Astrocyte of the spinal cord (primary cell): Measurements from ENCODE around the gene FNDC1.

Experiments
- DNase-seq: peaks from one replicate; pipeline ENCODE4 v3.0.0; 2011; ENCODE audit warnings: low read depth, low spot score
- H3K4me3 ChIP-seq: 2 replicates; pipeline ENCODE4 v1.5.1; 2011; ENCODE audit warnings: low read depth, mild to moderate bottlenecking, low read length, moderate library complexity
- in situ Hi-C: cut with HindIII; loops from 2 replicates; pipeline ENCODE4 v1.10.0; 2017; ENCODE audit warnings: low sequenced_read_pairs
- TF ChIP-seq, protein P1 (sequence below): IDR thresholded peaks from 2 replicates; pipeline ENCODE4 v1.5.1; 2012; ENCODE audit warnings: low read depth, mild to moderate bottlenecking, low read length, inconsistent platforms

Gene FNDC1

DNA sequence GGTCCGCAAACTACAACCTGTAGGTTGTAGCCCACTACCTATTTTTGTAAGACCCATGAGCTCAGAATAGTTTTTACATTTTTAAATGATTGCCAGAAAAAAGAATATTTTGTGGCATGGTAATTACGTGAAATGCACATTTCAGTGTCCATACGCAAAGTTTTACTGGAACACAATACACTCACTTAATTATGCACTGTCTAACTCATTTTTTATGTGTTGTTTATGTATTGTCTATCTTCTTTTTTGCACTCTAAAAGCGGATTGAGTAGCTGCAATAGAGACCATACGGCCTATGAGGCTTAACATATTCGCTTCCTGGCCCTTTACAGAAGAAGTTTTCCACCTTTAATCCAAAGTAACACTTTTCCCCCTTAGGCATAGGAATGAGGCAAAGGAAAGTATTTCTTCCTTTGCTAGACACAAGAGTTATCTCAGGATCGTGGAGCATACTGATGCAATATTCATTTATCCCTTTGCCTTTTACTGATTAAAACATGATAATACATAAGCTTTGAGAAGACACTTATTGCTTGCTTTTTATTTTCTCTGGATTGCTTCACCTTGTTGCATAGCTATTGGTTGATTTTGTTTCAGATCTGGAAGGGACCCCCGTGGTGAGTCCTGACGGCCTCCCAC is 69.8 kb downstream of the FNDC1 start:
- TF ChIP-seq, protein P1, sequence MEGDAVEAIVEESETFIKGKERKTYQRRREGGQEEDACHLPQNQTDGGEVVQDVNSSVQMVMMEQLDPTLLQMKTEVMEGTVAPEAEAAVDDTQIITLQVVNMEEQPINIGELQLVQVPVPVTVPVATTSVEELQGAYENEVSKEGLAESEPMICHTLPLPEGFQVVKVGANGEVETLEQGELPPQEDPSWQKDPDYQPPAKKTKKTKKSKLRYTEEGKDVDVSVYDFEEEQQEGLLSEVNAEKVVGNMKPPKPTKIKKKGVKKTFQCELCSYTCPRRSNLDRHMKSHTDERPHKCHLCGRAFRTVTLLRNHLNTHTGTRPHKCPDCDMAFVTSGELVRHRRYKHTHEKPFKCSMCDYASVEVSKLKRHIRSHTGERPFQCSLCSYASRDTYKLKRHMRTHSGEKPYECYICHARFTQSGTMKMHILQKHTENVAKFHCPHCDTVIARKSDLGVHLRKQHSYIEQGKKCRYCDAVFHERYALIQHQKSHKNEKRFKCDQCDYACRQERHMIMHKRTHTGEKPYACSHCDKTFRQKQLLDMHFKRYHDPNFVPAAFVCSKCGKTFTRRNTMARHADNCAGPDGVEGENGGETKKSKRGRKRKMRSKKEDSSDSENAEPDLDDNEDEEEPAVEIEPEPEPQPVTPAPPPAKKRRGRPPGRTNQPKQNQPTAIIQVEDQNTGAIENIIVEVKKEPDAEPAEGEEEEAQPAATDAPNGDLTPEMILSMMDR, result no peak
- in situ Hi-C loops, result no loop called here
- no peak for DNase-seq
- no peak overlapping the region for H3K4me3 ChIP-seq

- peak; percentile 5 for DNase-seq
- in situ Hi-C loops, result no loop called here
- TF ChIP-seq, protein P1, result no peak
- no peak overlapping the region for H3K4me3 ChIP-seq
Measured at GRCh38 chr6:159249128-159249527, 79.9 kb downstream of the FNDC1 start.

DNA sequence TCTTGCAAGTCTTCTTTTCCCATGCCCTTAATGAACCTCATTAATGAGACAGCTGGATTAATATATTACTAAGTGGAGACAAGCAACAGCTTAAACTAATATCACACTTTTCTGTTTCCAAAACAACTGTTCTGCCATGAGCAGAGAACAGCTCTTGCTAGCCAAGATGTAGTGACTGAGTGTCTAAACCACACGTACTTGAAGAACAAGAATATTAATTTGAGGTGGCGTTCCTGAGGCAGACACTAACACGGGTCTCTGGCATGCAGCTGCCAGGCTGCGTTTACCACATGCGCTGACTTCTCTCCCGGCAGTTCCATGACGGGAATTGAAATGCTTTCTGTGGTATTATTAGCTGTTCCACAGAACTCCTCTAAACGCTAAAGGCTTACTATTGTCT is 80.6 kb downstream of the FNDC1 start:
- no peak overlapping the region for H3K4me3 ChIP-seq
- in situ Hi-C loops, result no loop called here
- peak; percentile 13 for DNase-seq
- TF ChIP-seq, protein P1, result no peak

- TF ChIP-seq, protein P1, result no peak
- in situ Hi-C loops, result no loop called here
- no peak for DNase-seq
- H3K4me3 ChIP-seq, result no peak overlapping the region
Measured at GRCh38 chr6:159250633-159251032, 81.4 kb downstream of the FNDC1 start.

- TF ChIP-seq, protein P1, result peak; percentile 60
- H3K4me3 ChIP-seq, result peak overlapping the region; percentile 20
- in situ Hi-C loops, result no loop called here
- DNase-seq, result peak; percentile 69
Measured at GRCh38 chr6:159252955-159253508, 83.8 kb downstream of the FNDC1 start.

DNA sequence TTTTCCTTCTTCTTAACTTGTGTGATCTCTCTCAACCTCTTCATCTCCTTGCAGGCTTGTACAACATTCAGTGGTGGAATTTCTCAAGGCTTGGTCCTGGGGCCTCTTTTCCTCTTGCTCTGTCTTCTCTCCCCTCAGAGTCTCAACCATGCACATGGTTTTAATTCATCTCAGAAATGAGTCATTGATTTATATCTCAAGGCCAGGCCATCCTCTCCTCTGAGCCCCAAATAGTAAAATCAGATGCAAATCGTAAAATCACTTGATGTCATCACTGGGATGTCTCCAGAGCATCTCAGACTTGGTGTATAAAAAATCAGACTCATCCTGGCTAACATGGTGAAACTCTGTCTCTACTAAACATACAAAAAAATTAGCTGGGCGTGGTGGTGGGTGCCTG is 85.0 kb downstream of the FNDC1 start:
- DNase-seq, result no peak
- TF ChIP-seq, protein P1, result no peak
- in situ Hi-C loops, result no loop called here
- H3K4me3 ChIP-seq, result no peak overlapping the region
